Transverse colon (tissue), 4 donors: ENCODE data around the gene SEC14L6. TPM values are rescaled to one million over a fixed set of nuclear protein-coding genes. Genes with fewer than 3 reads are reported as not detected.
A peak's percentile ranks its signal among the peaks of the same experiment; 100 is the strongest.

Experiments
- DNase-seq: peaks from one replicate; pipeline ENCODE4 v3.0.0-alpha.2; 2019
- H3K27ac ChIP-seq, 4 donors: fragments of 200-600 bp; sonication (generic); 2 replicates each; pipeline ENCODE4 v1.5.1; 2016 to 2018; ENCODE audit warnings: inconsistent platforms in 4 of 4
- H3K27me3 ChIP-seq: fragments of 200-600 bp; sonication (generic); 2 replicates; pipeline ENCODE4 v1.5.1; 2017; ENCODE audit warnings: inconsistent platforms
- H3K36me3 ChIP-seq, 4 donors: fragments of 200-600 bp; sonication (generic); 2 replicates each; pipeline ENCODE4 v1.5.1; 2017 to 2019; ENCODE audit warnings: inconsistent platforms in 4 of 4
- H3K4me1 ChIP-seq, 4 donors: fragments of 200-600 bp; sonication (generic); 2 replicates each; pipeline ENCODE4 v1.5.1; 2017 to 2020; ENCODE audit warnings: inconsistent platforms in 4 of 4
- H3K4me3 ChIP-seq, 4 donors: fragments of 200-600 bp; sonication (generic); 1 replicate in 1 of 4; 2 replicates in 3 of 4; pipeline versions ENCODE4 v1.5.1 to v1.6.1; 2017 to 2019; ENCODE audit warnings: inconsistent platforms in 4 of 4
- H3K9me3 ChIP-seq, 2 donors: fragments of 200-600 bp; sonication (generic); 2 replicates each; pipeline ENCODE4 v1.5.1; 2017 to 2019; ENCODE audit warnings: inconsistent platforms in 2 of 2
- CTCF ChIP-seq, 5 experiments: fragments of 200-600 bp in 3 of 5; fragments of 450-650 bp in 2 of 5; sonication (generic) in 3 of 5; IDR thresholded peaks; 1 replicate in 2 of 5; 2 replicates in 3 of 5; pipeline ENCODE4 v1.5.1; 2016 to 2017; ENCODE audit warnings: antibody characterized with exemption in 5 of 5, inconsistent platforms in 3 of 5, mild to moderate bottlenecking in 2 of 5, moderate library complexity in 1 of 5
- EP300 ChIP-seq: sonication (generic); formaldehyde crosslinking; IDR thresholded peaks from one replicate; pipeline ENCODE4 v1.6.1; 2017; ENCODE audit warnings: antibody characterized with exemption, low read depth
- POLR2A ChIP-seq: fragments of 450-650 bp; IDR thresholded peaks from one replicate; pipeline ENCODE4 v1.6.1; 2016; ENCODE audit warnings: antibody characterized with exemption, mild to moderate bottlenecking, moderate library complexity
- POLR2AphosphoS5 ChIP-seq, 3 donors: sonication (generic); formaldehyde crosslinking; IDR thresholded peaks; one replicate each; pipeline ENCODE4 v1.6.1; 2016; ENCODE audit warnings: antibody characterized with exemption in 3 of 3
- WGBS, 2 donors: methylation state at CpG; one replicate each; pipeline ENCODE4 v1.1.5; 2018; ENCODE audit warnings: low coverage in 1 of 2; 5-methylcytosine and 5-hydroxymethylcytosine counted together
- in situ Hi-C, 4 donors: fragments of 200-750 bp; cut with MboI; loops; one replicate each; pipeline versions ENCODE4 v1.15.0 to v1.15.1; 2017; ENCODE audit warnings: low sequenced_read_pairs in 3 of 4, low pct_ligation_motif_present in 1 of 4, low pct_unique_long_range_greater_than_20kb in 1 of 4
- intact Hi-C: fragments of 100-400 bp; cut with DNase I; formaldehyde crosslinking; loops from one replicate; pipeline ENCODE4 v1.15.1; 2023; ENCODE audit warnings: low total_unique reads
- total RNA-seq, 4 donors: library from RNA; depleted of rRNA; stranded (reverse); fragments of >200 nt; gene quantifications; one replicate each; pipeline ENCODE4 v1.1.0, GENCODE V29; 2016

The SEC14L6 gene
- total RNA-seq, 4 donors from 2014 or later = 0.14 to 0.48 TPM; not detected in 2

DNA sequence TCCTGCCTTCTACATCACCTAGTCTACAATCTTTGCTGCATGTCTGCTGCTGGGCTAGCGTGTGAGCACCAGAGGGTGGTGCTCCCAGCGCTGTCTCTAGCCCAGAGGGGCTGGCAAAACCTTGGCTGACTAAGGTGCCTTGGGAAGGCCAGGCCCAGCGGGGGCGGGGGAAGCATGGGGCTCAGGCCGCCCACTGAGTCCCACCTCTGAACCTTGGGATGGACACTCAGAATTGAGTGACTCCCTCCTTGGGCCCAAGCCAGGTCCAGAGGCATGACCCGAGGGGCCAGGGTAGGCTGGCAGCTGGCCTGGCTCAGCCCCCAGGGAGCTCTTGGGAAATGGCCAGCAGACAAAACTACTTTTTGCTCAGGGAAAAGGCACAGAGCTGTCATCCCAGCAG, 35.5 kb upstream of the SEC14L6 start:
- H3K27me3 ChIP-seq = no peaks in the 10 kb centered on the region
- H3K36me3 ChIP-seq = peaks cover 0 to 90% (median 48%) of the 10 kb centered on the region in 4 donors
- no peak overlapping the region for H3K4me3 ChIP-seq
- no peak overlapping the region for H3K27ac ChIP-seq
- in situ Hi-C loops = no loop called here
- intact Hi-C loops = no loop called here
- 96% methylated on average over 6 of the region's 6 CpGs; no CpG with 5 or more reads in 1 of the 2 donors for WGBS, 2 donors
- TF ChIP-seq CTCF (IDR thresholded peaks at IDR 0.05) (no peak), EP300 (no peak), POLR2A (no peak), POLR2AphosphoS5 (IDR thresholded peaks at IDR 0.05) (no peak)
- H3K9me3 ChIP-seq = no peaks in the 10 kb centered on the region
- DNase-seq = no peak
- no peaks in the 10 kb centered on the region for H3K4me1 ChIP-seq

DNA sequence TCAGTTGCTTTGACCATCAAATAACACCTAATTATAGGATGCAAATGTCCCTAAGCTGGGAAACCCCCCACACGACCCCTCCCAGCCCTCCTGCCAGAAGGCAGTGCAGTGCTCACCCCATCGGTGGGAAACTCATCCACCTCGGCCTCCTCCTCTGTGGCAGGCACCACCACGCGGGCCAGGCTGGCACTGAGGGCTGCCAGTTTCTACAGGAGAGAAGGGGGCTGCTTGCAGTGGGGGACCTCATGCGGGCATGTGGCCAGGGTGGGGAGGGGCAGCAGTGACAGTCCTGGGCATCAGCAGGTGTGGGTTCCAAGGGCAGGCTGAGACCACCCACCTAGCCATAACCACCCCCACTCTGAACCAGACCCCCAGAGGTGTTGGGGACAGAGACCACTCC, 34.4 kb upstream of the SEC14L6 start:
- 87% methylated on average over 5 of the region's 6 CpGs; no CpG with 5 or more reads in 1 of the 2 donors for WGBS, 2 donors
- Histone ChIP-seq H3K27ac (no peak overlapping the region), H3K27me3 (no peaks in the 10 kb centered on the region), H3K36me3 (peaks cover 0 to 84% (median 44%) of the 10 kb centered on the region in 4 donors), H3K4me3 (no peak overlapping the region), H3K9me3 (no peaks in the 10 kb centered on the region), H3K4me1 (peaks cover 0 to 9% (median 3%) of the 10 kb centered on the region in 4 donors)
- DNase-seq = no peak
- TF ChIP-seq EP300 (no peak), POLR2AphosphoS5 (IDR thresholded peaks at IDR 0.05) (no peak), CTCF (IDR thresholded peaks at IDR 0.05) (no peak), POLR2A (no peak)
- intact Hi-C loops = no loop called here
- in situ Hi-C loops = no loop called here

DNA sequence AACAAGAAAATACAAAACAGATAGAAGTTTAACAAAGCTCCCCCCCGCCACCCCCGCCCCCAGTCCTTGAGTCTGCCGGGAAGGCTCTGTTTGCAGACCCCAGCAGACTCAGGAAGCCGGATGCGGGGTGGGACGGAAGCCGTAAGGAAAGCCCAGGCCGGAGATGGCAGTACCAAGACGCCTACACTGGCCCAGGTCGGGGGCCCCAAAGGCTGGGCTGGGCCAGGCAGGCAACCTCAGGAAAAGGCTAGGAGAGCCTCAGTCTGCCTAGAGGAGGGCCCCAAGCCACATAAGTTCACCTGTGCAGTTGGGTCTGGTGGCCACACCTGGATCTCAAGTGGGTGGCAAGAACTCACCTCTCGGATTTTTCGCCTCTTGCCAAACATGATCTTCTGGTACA, 31.9 kb upstream of the SEC14L6 start:
- Histone ChIP-seq H3K9me3 (no peaks in the 10 kb centered on the region), H3K27ac (no peak overlapping the region), H3K4me3 (no peak overlapping the region), H3K4me1 (peaks cover 3 to 25% (median 19%) of the 10 kb centered on the region in 4 donors), H3K27me3 (no peaks in the 10 kb centered on the region), H3K36me3 (peaks cover 0 to 65% (median 39%) of the 10 kb centered on the region in 4 donors)
- DNase-seq = no peak
- in situ Hi-C loops = no loop called here
- TF ChIP-seq POLR2AphosphoS5 (IDR thresholded peaks at IDR 0.05) (no peak), EP300 (no peak), POLR2A (no peak), CTCF (IDR thresholded peaks at IDR 0.05) (no peak)
- 96% methylated on average over 12 of the region's 12 CpGs; no CpG with 5 or more reads in 1 of the 2 donors for WGBS, 2 donors
- intact Hi-C loops = no loop called here

DNA sequence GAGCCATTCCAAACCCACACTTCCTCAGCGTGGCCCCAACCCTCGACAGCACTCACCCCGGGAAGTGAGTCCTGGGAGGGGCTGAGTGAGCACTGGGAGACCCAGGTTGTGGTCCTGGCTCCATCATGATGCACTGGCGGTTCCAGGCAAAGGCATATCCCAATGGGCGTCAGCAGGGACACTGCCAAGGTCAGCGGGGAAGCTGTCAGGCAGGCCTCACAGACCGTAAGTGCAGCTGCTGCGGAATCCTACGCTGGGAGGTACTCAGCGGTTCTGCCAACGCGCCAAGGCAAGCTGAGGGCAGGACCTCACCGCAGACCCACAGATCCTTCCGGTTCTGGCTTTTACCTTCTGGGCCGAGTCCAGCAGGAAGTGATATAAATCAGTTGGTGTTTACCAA, 29.3 kb upstream of the SEC14L6 start:
- TF ChIP-seq CTCF (IDR thresholded peaks at IDR 0.05) (no peak), POLR2AphosphoS5 (IDR thresholded peaks at IDR 0.05) (no peak), POLR2A (no peak), EP300 (no peak)
- Histone ChIP-seq H3K4me3 (no peak overlapping the region), H3K36me3 (peaks cover 0 to 43% (median 30%) of the 10 kb centered on the region in 4 donors), H3K4me1 (peaks cover 3 to 41% (median 31%) of the 10 kb centered on the region in 4 donors), H3K9me3 (no peaks in the 10 kb centered on the region), H3K27me3 (no peaks in the 10 kb centered on the region), H3K27ac (peak overlapping the region in 3 of 4 donors; percentile 13 to 37 (median 20))
- in situ Hi-C loops = no loop called here
- 50 to 62% methylated on average over 1 to 14 of the region's 15 CpGs for WGBS, 2 donors
- peak; percentile 30 for DNase-seq
- intact Hi-C loops = no loop called here
